Subcutaneous adipose tissue (tissue), 4 donors: Measurements from ENCODE around the gene MYPOP. TPM values are rescaled to one million over a fixed set of nuclear protein-coding genes. Genes with fewer than 3 reads are reported as not detected.

Experiments used
- total RNA-seq, 4 donors: library from RNA; depleted of rRNA; stranded (reverse); fragments of >200 nt; gene quantifications; one replicate each; pipeline ENCODE4 v1.1.0, GENCODE V29; 2016
- TF ChIP-seq, protein P1 (sequence below): fragments of 450-650 bp; IDR thresholded peaks from one replicate; pipeline ENCODE4 v1.5.1; 2016; ENCODE audit warnings: low read depth, mild to moderate bottlenecking, control low read depth, antibody characterized with exemption, moderate library complexity

Gene MYPOP
- total RNA-seq, 4 donors from 2014 or later = 1.7 to 3.3 (median 2.5) TPM

DNA sequence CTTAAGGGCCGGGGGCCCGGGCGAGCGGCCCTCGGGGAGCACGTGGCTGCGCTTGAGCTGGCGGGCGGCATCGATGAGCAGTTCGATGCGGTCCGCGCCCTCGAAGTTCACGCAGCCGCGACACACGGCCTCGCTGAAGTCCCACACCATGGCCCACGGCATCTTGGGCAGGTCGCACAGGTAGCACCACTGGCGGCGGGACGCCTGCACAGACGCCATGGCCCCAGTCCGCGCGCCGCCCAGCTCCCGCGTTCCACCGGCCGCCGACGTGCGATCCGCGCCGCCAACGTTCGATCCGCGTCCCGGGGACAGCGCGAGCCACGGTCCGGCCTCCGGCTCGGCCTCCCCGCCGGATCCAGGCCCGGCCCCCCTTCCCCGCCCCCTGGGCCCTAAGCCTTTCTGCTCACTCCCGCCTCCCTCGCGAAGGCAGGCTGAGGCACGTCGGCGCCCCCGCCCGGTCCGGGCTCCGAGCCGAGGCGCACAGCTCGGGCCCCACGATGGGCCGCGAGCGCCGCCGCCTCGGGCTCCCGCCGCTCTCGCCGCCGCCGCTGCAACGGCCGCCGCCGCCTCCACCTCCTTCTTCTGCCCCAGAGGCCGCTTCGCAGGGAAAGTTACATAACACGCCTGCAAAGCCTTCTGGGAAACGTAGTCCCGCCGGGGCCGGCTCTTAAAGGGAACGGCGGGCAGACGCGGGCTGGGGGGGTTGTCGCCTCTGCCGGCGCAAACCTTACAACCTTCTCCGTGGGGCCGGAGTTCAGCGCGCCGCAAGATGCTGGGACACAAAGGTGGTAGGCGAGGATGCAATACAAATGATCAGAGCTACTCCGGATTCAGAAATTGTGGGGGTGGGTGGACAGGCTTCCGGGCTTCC, 16.6 kb downstream of the MYPOP start, which contains the start of gene IRF2BP1:
Gene IRF2BP1 (minus strand): TSS at position 586 of the 871 bp plus-strand sequence. CDS start 367 bp downstream, at position 219.
- TF ChIP-seq, protein P1, sequence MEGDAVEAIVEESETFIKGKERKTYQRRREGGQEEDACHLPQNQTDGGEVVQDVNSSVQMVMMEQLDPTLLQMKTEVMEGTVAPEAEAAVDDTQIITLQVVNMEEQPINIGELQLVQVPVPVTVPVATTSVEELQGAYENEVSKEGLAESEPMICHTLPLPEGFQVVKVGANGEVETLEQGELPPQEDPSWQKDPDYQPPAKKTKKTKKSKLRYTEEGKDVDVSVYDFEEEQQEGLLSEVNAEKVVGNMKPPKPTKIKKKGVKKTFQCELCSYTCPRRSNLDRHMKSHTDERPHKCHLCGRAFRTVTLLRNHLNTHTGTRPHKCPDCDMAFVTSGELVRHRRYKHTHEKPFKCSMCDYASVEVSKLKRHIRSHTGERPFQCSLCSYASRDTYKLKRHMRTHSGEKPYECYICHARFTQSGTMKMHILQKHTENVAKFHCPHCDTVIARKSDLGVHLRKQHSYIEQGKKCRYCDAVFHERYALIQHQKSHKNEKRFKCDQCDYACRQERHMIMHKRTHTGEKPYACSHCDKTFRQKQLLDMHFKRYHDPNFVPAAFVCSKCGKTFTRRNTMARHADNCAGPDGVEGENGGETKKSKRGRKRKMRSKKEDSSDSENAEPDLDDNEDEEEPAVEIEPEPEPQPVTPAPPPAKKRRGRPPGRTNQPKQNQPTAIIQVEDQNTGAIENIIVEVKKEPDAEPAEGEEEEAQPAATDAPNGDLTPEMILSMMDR = no peak

DNA sequence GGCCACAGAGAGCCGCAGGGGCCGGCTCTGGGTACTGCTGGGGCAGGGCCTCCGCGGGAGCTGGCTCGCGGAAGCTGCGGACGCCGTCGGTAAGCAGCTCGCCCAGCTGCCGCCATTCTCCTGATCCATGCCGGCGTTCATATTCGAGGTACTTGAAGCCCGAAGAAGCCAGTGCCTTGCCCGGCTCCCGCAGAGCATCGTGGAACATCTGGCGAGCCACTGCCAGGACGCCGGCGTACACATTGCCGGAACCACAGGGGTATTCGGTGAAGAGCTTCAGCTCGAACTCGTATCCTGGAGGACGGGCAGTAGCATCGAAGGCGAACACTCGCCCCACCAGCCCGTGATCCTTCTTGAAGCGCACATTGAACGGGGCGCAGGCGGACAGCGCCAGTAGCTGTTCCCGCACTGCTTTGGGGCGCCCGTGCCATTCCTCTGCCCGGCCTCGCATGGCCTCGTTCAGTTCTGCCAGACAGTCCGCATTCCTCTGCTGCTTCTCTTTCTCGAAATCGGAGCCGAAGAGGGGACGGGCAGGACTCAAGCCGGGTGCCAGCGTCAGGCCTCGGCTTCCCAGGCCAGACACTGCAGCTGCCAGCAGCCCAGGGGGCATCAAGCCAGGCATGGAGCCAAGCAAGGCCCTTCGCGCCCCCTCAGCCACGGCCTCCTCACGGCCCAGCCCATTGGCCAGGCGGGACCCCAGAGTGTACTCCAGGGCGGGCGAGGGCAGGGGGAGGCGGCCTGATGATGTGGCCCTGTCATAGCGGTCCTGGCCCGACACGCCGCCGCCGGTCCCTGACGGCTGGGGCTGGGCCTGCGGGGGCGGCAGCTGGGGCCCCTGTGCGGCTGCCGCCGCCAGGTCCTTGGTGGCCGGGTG, 17.5 kb downstream of the MYPOP start:
- TF ChIP-seq, protein P1 = no peak

DNA sequence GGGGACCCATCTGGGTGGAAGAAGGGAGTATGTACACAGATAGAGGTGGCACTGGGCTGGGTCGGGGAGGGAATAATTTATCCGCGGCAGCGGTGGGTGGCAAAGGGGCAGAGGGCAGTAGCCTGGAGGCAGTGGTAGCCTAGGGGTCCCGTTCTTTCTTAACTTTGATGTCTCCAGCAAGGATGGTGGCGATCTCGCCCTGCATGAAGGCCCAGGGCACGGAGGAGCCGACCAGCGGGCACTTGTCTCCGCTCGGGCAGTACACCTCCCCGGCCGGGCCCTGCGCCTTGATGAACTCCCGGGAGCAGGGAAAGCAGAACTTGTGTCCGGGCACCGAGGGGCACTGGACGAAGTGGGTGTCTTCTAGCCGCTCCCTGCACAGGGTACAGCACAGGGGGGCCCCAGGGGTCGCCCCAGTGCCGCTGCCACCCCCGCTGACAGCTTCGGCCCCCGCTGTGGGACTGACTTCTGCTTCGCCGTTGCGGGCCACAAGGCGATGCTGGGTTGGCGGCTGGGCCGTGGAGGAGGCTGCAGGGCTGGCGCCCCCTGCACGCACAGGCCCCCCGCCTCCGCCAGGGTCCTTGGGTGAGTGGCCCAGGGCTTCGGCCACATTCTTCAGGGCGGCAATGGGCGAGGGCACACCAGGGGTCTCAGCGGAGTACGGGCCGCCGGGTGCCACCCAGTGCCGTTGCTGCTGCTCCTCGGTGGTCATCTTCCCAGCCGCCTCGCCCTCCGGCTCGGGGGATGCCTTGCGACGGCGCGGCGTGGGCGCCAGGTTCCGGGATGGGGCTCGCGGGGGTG, 18.3 kb downstream of the MYPOP start:
- TF ChIP-seq, protein P1 = no peak

DNA sequence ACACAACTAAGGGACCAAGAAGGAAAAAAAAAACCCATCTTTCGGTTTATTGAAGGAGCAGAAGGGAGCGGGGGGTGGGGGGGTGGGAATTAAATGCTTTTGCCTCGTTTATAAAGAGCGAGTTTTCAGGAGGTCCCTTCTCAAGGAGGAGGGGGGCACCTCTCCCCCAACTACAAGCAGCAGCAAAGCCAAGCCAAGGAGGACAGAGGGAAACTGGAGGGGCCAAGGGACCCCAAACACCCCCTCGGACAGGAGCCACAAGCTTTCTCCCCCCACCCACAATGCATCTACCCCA, 18.9 kb downstream of the MYPOP start:
- TF ChIP-seq, protein P1 = no peak

DNA sequence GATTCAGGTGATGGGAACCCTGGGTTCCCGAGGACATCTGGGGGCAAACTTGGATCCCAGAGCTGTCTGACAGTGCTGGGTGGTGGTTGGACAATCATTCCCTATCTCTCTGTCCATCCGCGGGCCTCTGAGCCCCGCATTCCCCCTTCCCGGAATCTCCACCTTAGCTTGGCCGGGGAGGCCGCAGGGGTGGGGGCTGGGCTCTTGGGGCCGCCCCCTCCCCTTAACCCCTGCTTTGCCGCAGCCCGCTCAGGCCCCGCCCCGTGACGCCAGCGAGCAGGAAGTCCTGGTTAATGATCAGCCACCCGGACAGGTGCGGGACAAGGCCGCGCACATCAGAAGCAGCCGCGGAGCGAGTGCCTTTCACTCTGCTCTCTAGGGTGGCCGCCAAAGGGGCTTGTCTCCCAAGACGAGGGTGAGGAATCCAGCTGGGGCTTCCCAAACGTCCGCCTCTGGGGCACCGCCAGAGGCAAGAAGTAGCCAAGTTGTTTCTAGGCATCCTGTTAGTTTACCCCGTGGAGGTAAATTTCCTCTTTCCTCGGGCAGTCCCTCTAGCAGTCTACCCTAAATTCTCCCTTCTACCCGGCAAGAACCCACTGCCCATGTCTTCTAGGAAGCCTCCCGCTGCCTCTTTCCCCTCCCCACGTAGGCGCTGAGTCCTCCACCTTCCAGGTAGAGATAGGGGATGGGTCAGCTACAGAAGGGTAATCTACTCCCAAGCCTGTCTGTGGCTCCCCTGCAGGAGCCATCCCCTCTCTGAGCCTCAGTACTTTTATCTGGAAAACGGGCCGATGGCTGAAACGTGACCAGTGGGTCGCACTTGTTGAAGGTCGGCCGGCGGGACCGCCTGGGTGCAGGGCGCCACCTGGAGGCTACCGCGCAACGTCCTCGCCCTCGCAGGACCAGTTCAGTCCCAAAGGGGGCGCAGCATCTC, 19.5 kb downstream of the MYPOP start:
- TF ChIP-seq, protein P1 = no peak

DNA sequence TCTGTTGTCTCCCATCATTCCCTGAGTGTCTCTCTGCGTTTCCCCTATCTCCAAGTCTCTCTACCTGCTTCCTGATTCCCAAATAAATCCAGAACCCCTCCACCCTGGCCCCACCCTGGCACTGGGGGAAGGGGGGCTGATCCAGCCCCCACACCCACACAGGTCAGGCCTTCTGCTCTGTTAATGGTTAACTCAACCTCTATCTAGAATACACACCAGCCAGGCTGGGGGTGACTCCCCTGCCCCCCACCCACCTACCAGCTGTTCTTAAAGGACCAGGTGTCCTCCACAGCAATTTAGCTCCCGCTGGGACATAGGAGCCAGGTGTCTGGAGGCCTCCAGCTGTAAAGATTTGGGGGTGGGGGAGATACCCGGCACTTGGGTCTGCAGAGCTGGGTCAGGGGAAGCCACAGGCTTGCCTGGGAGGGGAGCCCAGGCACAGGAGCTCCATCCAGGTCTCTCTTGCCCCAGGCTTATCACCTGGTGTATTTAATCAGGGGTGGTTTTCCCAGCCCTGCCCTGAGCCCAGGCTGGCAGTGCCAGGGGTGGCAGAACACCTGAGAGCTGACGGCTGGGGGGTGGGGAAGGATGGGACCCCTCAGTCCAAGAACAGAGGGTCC, 20.4 kb downstream of the MYPOP start:
- TF ChIP-seq, protein P1 = no peak
